Measurements from ENCODE around the gene C16orf46. TPM values are rescaled to one million over a fixed set of nuclear protein-coding genes. Genes with fewer than 3 reads are reported as not detected.
A peak's percentile ranks its signal among the peaks of the same experiment; 100 is the strongest.

C16orf46 gene
- total and polyA plus RNA-seq, 2 of the 13 experiments (the other 11 are each of a cell fraction or from before 2014, with no cell fraction given): 0.38 to 0.55 TPM

DNA sequence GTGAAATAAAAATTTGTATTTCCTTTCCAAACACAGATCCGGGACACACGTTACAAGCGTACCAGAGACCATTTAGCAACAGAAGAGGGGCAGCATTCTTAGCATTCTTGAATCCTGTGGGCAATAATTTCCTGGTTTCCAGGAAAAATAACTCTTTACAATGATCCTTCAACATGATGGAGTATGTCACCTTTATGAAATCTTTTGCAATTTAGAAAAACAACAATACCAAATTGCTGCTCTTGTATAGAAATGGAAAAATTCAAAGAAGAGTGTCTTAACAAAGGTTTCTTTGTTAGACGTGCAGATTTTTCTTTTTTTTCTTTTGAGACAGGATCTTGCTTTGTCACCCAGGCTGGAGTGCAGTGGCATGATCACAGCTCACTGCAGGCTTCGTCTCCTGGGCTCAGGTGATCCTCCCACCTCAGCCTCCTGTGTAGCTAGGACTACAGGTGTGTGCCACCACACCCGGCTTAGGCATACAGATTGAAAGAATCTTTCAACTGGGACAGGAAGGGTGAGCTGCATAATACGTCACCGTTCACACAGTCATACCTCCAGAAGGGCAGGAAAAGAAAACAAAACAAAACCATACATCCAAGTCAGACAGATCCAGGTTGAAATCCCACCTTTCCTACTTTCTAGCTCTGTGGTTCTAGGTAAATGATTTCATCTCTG, 29.9 kb upstream of the C16orf46 start (continued):
- TF ChIP-seq, protein P1, sequence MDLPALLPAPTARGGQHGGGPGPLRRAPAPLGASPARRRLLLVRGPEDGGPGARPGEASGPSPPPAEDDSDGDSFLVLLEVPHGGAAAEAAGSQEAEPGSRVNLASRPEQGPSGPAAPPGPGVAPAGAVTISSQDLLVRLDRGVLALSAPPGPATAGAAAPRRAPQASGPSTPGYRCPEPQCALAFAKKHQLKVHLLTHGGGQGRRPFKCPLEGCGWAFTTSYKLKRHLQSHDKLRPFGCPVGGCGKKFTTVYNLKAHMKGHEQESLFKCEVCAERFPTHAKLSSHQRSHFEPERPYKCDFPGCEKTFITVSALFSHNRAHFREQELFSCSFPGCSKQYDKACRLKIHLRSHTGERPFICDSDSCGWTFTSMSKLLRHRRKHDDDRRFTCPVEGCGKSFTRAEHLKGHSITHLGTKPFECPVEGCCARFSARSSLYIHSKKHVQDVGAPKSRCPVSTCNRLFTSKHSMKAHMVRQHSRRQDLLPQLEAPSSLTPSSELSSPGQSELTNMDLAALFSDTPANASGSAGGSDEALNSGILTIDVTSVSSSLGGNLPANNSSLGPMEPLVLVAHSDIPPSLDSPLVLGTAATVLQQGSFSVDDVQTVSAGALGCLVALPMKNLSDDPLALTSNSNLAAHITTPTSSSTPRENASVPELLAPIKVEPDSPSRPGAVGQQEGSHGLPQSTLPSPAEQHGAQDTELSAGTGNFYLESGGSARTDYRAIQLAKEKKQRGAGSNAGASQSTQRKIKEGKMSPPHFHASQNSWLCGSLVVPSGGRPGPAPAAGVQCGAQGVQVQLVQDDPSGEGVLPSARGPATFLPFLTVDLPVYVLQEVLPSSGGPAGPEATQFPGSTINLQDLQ (CRISPR knock-in tag; IDR thresholded peaks at IDR 0.05): no peak
- TF ChIP-seq CREB1 (IDR thresholded peaks at IDR 0.05) (peak; percentile 83), CREB1 (CRISPR knock-in tag; IDR thresholded peaks at IDR 0.05) (no peak), ZNF879 (CRISPR knock-in tag; IDR thresholded peaks at IDR 0.05) (no peak), ZNF264 (CRISPR knock-in tag; IDR thresholded peaks at IDR 0.05) (0 out of 2 replicates have a peak, but pooled peaks have one; percentile 42), ZKSCAN8 (CRISPR knock-in tag; IDR thresholded peaks at IDR 0.05; ENCODE audit: borderline replicate concordance) (0 out of 2 replicates have a peak, but pooled peaks have one; percentile 41), ZNF629 (CRISPR knock-in tag; conservative IDR thresholded peaks at IDR 0.05) (0 out of 2 replicates have a peak, but pooled peaks have one; percentile 14), ADNP (CRISPR knock-in tag; IDR thresholded peaks at IDR 0.05) (peak; percentile 54; the same call in 1 of the 2 replicates), NFE2L2 (IDR thresholded peaks at IDR 0.05; ENCODE audit: low read length) (0 out of 2 replicates have a peak, but pooled peaks have one; percentile 2), TP53 (CRISPR knock-in tag; conservative IDR thresholded peaks at IDR 0.05) (0 out of 2 replicates have a peak, but pooled peaks have one; percentile 62), MYNN (CRISPR knock-in tag; IDR thresholded peaks at IDR 0.05; ENCODE audit: low read depth) (no peak), KAT7 (CRISPR knock-in tag; IDR thresholded peaks at IDR 0.05; ENCODE audit: borderline replicate concordance) (no peak), RCOR2 (CRISPR knock-in tag; IDR thresholded peaks at IDR 0.05) (peak; percentile 55; the same call in 1 of the 2 replicates)
- TF ChIP-seq, protein P2, sequence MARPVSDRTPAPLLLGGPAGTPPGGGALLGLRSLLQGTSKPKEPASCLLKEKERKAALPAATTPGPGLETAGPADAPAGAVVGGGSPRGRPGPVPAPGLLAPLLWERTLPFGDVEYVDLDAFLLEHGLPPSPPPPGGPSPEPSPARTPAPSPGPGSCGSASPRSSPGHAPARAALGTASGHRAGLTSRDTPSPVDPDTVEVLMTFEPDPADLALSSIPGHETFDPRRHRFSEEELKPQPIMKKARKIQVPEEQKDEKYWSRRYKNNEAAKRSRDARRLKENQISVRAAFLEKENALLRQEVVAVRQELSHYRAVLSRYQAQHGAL (CRISPR knock-in tag; IDR thresholded peaks at IDR 0.05; ENCODE audit: not compliant biosample characterization): peak; percentile 49
- TF ChIP-seq, protein P3, sequence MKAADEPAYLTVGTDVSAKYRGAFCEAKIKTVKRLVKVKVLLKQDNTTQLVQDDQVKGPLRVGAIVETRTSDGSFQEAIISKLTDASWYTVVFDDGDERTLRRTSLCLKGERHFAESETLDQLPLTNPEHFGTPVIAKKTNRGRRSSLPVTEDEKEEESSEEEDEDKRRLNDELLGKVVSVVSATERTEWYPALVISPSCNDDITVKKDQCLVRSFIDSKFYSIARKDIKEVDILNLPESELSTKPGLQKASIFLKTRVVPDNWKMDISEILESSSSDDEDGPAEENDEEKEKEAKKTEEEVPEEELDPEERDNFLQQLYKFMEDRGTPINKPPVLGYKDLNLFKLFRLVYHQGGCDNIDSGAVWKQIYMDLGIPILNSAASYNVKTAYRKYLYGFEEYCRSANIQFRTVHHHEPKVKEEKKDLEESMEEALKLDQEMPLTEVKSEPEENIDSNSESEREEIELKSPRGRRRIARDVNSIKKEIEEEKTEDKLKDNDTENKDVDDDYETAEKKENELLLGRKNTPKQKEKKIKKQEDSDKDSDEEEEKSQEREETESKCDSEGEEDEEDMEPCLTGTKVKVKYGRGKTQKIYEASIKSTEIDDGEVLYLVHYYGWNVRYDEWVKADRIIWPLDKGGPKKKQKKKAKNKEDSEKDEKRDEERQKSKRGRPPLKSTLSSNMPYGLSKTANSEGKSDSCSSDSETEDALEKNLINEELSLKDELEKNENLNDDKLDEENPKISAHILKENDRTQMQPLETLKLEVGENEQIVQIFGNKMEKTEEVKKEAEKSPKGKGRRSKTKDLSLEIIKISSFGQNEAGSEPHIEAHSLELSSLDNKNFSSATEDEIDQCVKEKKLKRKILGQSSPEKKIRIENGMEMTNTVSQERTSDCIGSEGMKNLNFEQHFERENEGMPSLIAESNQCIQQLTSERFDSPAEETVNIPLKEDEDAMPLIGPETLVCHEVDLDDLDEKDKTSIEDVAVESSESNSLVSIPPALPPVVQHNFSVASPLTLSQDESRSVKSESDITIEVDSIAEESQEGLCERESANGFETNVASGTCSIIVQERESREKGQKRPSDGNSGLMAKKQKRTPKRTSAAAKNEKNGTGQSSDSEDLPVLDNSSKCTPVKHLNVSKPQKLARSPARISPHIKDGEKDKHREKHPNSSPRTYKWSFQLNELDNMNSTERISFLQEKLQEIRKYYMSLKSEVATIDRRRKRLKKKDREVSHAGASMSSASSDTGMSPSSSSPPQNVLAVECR (CRISPR knock-in tag; IDR thresholded peaks at IDR 0.05; ENCODE audit: borderline replicate concordance): peak; percentile 39; the same call in 1 of the 2 replicates
- TF ChIP-seq, protein P4, sequence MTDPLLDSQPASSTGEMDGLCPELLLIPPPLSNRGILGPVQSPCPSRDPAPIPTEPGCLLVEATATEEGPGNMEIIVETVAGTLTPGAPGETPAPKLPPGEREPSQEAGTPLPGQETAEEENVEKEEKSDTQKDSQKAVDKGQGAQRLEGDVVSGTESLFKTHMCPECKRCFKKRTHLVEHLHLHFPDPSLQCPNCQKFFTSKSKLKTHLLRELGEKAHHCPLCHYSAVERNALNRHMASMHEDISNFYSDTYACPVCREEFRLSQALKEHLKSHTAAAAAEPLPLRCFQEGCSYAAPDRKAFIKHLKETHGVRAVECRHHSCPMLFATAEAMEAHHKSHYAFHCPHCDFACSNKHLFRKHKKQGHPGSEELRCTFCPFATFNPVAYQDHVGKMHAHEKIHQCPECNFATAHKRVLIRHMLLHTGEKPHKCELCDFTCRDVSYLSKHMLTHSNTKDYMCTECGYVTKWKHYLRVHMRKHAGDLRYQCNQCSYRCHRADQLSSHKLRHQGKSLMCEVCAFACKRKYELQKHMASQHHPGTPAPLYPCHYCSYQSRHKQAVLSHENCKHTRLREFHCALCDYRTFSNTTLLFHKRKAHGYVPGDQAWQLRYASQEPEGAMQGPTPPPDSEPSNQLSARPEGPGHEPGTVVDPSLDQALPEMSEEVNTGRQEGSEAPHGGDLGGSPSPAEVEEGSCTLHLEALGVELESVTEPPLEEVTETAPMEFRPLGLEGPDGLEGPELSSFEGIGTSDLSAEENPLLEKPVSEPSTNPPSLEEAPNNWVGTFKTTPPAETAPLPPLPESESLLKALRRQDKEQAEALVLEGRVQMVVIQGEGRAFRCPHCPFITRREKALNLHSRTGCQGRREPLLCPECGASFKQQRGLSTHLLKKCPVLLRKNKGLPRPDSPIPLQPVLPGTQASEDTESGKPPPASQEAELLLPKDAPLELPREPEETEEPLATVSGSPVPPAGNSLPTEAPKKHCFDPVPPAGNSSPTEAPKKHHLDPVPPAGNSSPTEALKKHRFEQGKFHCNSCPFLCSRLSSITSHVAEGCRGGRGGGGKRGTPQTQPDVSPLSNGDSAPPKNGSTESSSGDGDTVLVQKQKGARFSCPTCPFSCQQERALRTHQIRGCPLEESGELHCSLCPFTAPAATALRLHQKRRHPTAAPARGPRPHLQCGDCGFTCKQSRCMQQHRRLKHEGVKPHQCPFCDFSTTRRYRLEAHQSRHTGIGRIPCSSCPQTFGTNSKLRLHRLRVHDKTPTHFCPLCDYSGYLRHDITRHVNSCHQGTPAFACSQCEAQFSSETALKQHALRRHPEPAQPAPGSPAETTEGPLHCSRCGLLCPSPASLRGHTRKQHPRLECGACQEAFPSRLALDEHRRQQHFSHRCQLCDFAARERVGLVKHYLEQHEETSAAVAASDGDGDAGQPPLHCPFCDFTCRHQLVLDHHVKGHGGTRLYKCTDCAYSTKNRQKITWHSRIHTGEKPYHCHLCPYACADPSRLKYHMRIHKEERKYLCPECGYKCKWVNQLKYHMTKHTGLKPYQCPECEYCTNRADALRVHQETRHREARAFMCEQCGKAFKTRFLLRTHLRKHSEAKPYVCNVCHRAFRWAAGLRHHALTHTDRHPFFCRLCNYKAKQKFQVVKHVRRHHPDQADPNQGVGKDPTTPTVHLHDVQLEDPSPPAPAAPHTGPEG (CRISPR knock-in tag; IDR thresholded peaks at IDR 0.05): 0 out of 2 replicates have a peak, but pooled peaks have one; percentile 33

Measured in HepG2 (cell line).